ENCODE results near the gene VAX1.
"Not testable (repeated sequence)": the region's sequence is repeated elsewhere in the genome, so short reads cannot be mapped to it uniquely, and the experiment has no call there.

VAX1 gene

GRCh38 chr10:117134306-117135025 is 3.6 kb downstream of the VAX1 start:
- DNase-seq (ENCODE audit: low read depth in 2 of 2): no peak

GRCh38 chr10:117134056-117134305 is 4.1 kb downstream of the VAX1 start:
- no peak for DNase-seq (ENCODE audit: low read depth in 2 of 2)

- DNase-seq (ENCODE audit: low read depth in 2 of 2): no peak
Measured at GRCh38 chr10:117133273-117134055, 4.6 kb downstream of the VAX1 start.

- no peak for DNase-seq (ENCODE audit: low read depth in 2 of 2)
Measured at GRCh38 chr10:117132751-117133231, 5.3 kb downstream of the VAX1 start.

GRCh38 chr10:117131376-117132327 is 6.4 kb downstream of the VAX1 start:
- DNase-seq (ENCODE audit: low read depth in 2 of 2): no peak

GRCh38 chr10:117130862-117131375 is 7.2 kb downstream of the VAX1 start:
- no peak for DNase-seq (ENCODE audit: low read depth in 2 of 2)

- no peak for DNase-seq (ENCODE audit: low read depth in 2 of 2)
Measured at GRCh38 chr10:117130346-117130745, 7.7 kb downstream of the VAX1 start.

- DNase-seq (ENCODE audit: low read depth in 2 of 2): not testable (repeated sequence)
Measured at GRCh38 chr10:117126645-117127044, 11.4 kb downstream of the VAX1 start.

GRCh38 chr10:117126034-117126433 is 12.0 kb downstream of the VAX1 start:
- no peak for DNase-seq (ENCODE audit: low read depth in 2 of 2)

GRCh38 chr10:117112220-117112619 is 25.9 kb downstream of the VAX1 start:
- DNase-seq (ENCODE audit: low read depth in 2 of 2): no peak

GRCh38 chr10:117107238-117107637 is 30.8 kb downstream of the VAX1 start:
- no peak for DNase-seq (ENCODE audit: low read depth in 2 of 2)

- DNase-seq (ENCODE audit: low read depth in 2 of 2): no peak
Measured at GRCh38 chr10:117096599-117097201, 41.4 kb downstream of the VAX1 start.

GRCh38 chr10:117094856-117095255 is 43.2 kb downstream of the VAX1 start:
- DNase-seq (ENCODE audit: low read depth in 2 of 2): no peak

- DNase-seq (ENCODE audit: low read depth in 2 of 2): no peak
Measured at GRCh38 chr10:117092386-117092785, 45.7 kb downstream of the VAX1 start.

GRCh38 chr10:117090834-117091233 is 47.2 kb downstream of the VAX1 start:
- DNase-seq (ENCODE audit: low read depth in 2 of 2): no peak

- no peak for DNase-seq (ENCODE audit: low read depth in 2 of 2)
Measured at GRCh38 chr10:117087521-117087920, 50.5 kb downstream of the VAX1 start.

- DNase-seq (ENCODE audit: low read depth in 2 of 2): no peak
Measured at GRCh38 chr10:117086546-117086945, 51.5 kb downstream of the VAX1 start.

- DNase-seq (ENCODE audit: low read depth in 2 of 2): not testable (repeated sequence)
Measured at GRCh38 chr10:117084421-117085246, 53.4 kb downstream of the VAX1 start.

Measured in activated CD4-positive, alpha-beta T cell treated with anti-CD3 and anti-CD28 coated beads for 24 hours (primary cell).